NK-92 treated with Interleukin-12 subunit alpha and Interleukin-12 subunit beta, amount 100 ng/mL, for 24 hours (cell line): ENCODE data around the gene CHST8.

Source experiments
- DNase-seq: peaks from one replicate; lab custom pipeline; 2025; lab: John Stamatoyannopoulos, UW

Gene CHST8

GRCh38 chr19:33769208-33769607 lies 147.5 kb downstream of the CHST8 start:
- no peak for DNase-seq

GRCh38 chr19:33770107-33770506 lies 148.4 kb downstream of the CHST8 start:
- DNase-seq, result no peak

GRCh38 chr19:33771384-33772101 lies 149.8 kb downstream of the CHST8 start:
- peak; percentile 31 for DNase-seq

- no peak for DNase-seq
Observed at GRCh38 chr19:33772102-33772857, 150.5 kb downstream of the CHST8 start.

- no peak for DNase-seq
Observed at GRCh38 chr19:33772858-33773180, 151.1 kb downstream of the CHST8 start.

- DNase-seq, result no peak
Observed at GRCh38 chr19:33773704-33774624, 152.2 kb downstream of the CHST8 start.

GRCh38 chr19:33774751-33775150 lies 153.0 kb downstream of the CHST8 start:
- no peak for DNase-seq

- DNase-seq, result no peak
Observed at GRCh38 chr19:33775731-33776487, 154.2 kb downstream of the CHST8 start.

- no peak for DNase-seq
Observed at GRCh38 chr19:33777351-33777750, 155.6 kb downstream of the CHST8 start.

- DNase-seq, result no peak
Observed at GRCh38 chr19:33777753-33778088, 156.0 kb downstream of the CHST8 start.

GRCh38 chr19:33778089-33778791 lies 156.5 kb downstream of the CHST8 start:
- DNase-seq, result peak; percentile 58

GRCh38 chr19:33779849-33780248 lies 158.1 kb downstream of the CHST8 start:
- no peak for DNase-seq

GRCh38 chr19:33780251-33780650 lies 158.5 kb downstream of the CHST8 start:
- DNase-seq, result no peak

GRCh38 chr19:33780746-33781145 lies 159.0 kb downstream of the CHST8 start:
- no peak for DNase-seq

GRCh38 chr19:33781415-33781935 lies 159.7 kb downstream of the CHST8 start:
- DNase-seq, result no peak

- no peak for DNase-seq
Observed at GRCh38 chr19:33781996-33782395, 160.2 kb downstream of the CHST8 start.

- DNase-seq, result no peak
Observed at GRCh38 chr19:33784432-33784831, 162.7 kb downstream of the CHST8 start.

- DNase-seq, result no peak
Observed at GRCh38 chr19:33785795-33786194, 164.0 kb downstream of the CHST8 start.

GRCh38 chr19:33788676-33789075 lies 166.9 kb downstream of the CHST8 start:
- no peak for DNase-seq

- no peak for DNase-seq
Observed at GRCh38 chr19:33789344-33789743, 167.6 kb downstream of the CHST8 start.
